ENCODE results near the gene CHD5.

- TF ChIP-seq CTCF (IDR thresholded peaks at IDR 0.05 in 4 of 5, conservative IDR thresholded peaks at IDR 0.05 in 1 of 5) = no peak
- TF ChIP-seq POLR2A (IDR thresholded peaks at IDR 0.05) = no peak
Measured at GRCh38 chr1:6090996-6091822, 88.9 kb downstream of the CHD5 start.

Data from gastrocnemius medialis (tissue), 4 donors.